Heart right ventricle (tissue), 16 donors: Measurements from ENCODE around the gene KPNA1. TPM values are rescaled to one million over a fixed set of nuclear protein-coding genes. Genes with fewer than 3 reads are reported as not detected.

ENCODE experiments used
- ATAC-seq, 8 donors: fragments of 200-7000 bp; cut with Tn5 transposase; one replicate each; pipeline ENCODE4 v1.9.1; 2020; ENCODE audit warnings: mild to moderate bottlenecking in 8 of 8, moderate library complexity in 8 of 8, moderate number of reproducible peaks in 1 of 8
- DNase-seq, 2 donors: peaks; one replicate each; pipeline ENCODE4 v3.0.0-alpha.2; 2020
- H3K27ac ChIP-seq, 10 donors: fragments of 200-600 bp; sonication (generic) in 2 of 10; one replicate each; pipeline versions ENCODE4 v1.5.0 to v1.8.0; 2020 to 2022; ENCODE audit warnings: mild to moderate bottlenecking in 3 of 10
- H3K27me3 ChIP-seq, 7 donors: fragments of 200-600 bp; one replicate each; pipeline ENCODE4 v1.8.0; 2021 to 2022; ENCODE audit warnings: mild to moderate bottlenecking in 2 of 7
- H3K36me3 ChIP-seq, 9 donors: fragments of 200-600 bp; sonication (generic) in 1 of 9; one replicate each; pipeline versions ENCODE4 v1.5.0 to v1.8.0; 2020 to 2022; ENCODE audit warnings: mild to moderate bottlenecking in 2 of 9
- H3K4me1 ChIP-seq, 9 donors: fragments of 200-600 bp; sonication (generic) in 1 of 9; one replicate each; pipeline versions ENCODE4 v1.5.0 to v1.8.0; 2020 to 2022; ENCODE audit warnings: mild to moderate bottlenecking in 4 of 9
- H3K4me3 ChIP-seq, 10 donors: fragments of 200-600 bp; sonication (generic) in 2 of 10; one replicate each; pipeline versions ENCODE4 v1.5.0 to v1.8.0; 2020 to 2022; ENCODE audit warnings: mild to moderate bottlenecking in 7 of 10, moderate library complexity in 2 of 10
- H3K9me3 ChIP-seq, 11 donors: fragments of 200-600 bp in 10 of 11; sonication (generic) in 2 of 11; one replicate each; pipeline versions ENCODE4 v1.5.0 to v1.8.0; 2013 to 2022; ENCODE audit warnings: mild to moderate bottlenecking in 2 of 11, control low read depth in 1 of 11, moderate library complexity in 1 of 11
- CTCF ChIP-seq, 9 donors: fragments of 200-600 bp; sonication (generic) in 2 of 9; IDR thresholded peaks; one replicate each; pipeline versions ENCODE4 v1.5.0 to v1.8.0; 2021 to 2022; ENCODE audit warnings: antibody characterized with exemption in 9 of 9, mild to moderate bottlenecking in 5 of 9, moderate library complexity in 1 of 9
- WGBS, 2 donors: extraction: QIAGEN DNeasy Blood & Tissue Kit; methylation state at CpG; one replicate each; pipeline ENCODE4 v1.1.7; 2013; ENCODE audit warnings: inconsistent platforms in 1 of 2; 5-methylcytosine and 5-hydroxymethylcytosine counted together
- intact Hi-C, 10 donors: fragments of 100-400 bp; cut with DNase I; formaldehyde crosslinking; loops; one replicate each; pipeline versions ENCODE4 v1.11.1 to v1.14.2; 2022
- polyA plus RNA-seq, 2 donors: library from polyadenylated mRNA; stranded (reverse); fragments of 200-250 nt; gene quantifications; one replicate each; pipeline ENCODE4 v1.2.3, GENCODE V29; 2013
- total RNA-seq, 10 donors: library from RNA; stranded (reverse); fragmentation: NEBNext Ultra II Directional in 3 of 10; extraction: Animal tissue kit (Norgen Biotek cat#: 25700) in 3 of 10; gene quantifications; one replicate each; pipeline versions ENCODE4 v1.2.1 to v1.2.4, GENCODE V29; 2021 to 2023
- donor health status: Arrhythmogenic right ventricular cardiomyopathy.
- donor health status: ischemic (EF 13 %, LVEDD 7.1; RV severe dilation, severe dysfunction).
- donor health status: healthy with polysubstance abuse.
- donor health status: DM: no; HTN: yes; CAD: no.
- donor health status: DM: no; HTN: no; CAD: no.
- donor health status: ischemic (EF 25% LVEDD 6.9; RV normal size, moderate dysfunction).
- donor health status: ischemic (EF 25% LVEDD 5.7; RV mildly dilated, moderate dysfunction).
- donor health status: healthy.
- donor health status: DM: yes; HTN: yes; CAD: no.
- donor health status: Ischemic cardiomyopathy.
- donor health status: ischemic (EF 35%, LVEDD 5.7; RV mildly dilated, moderate dysfunction).
- donor health status: nonischemic (EF 11% LVEDD 7.7; RV severe dilation, severe dysfunction).
- donor health status: DM: yes; HTN: yes; CAD: no.
- donor health status: PGD.
- donor health status: ischemic (EF 29% LVEDD 5.4; RV normal size, mild dysfunction).
- donor health status: nonischemic (EF 23%, LVEDD 6.1; RV moderate dilation, normal function).

KPNA1 gene
- total and polyA plus RNA-seq, 12 donors = 14.5 to 121 (median 84.1) TPM

DNA sequence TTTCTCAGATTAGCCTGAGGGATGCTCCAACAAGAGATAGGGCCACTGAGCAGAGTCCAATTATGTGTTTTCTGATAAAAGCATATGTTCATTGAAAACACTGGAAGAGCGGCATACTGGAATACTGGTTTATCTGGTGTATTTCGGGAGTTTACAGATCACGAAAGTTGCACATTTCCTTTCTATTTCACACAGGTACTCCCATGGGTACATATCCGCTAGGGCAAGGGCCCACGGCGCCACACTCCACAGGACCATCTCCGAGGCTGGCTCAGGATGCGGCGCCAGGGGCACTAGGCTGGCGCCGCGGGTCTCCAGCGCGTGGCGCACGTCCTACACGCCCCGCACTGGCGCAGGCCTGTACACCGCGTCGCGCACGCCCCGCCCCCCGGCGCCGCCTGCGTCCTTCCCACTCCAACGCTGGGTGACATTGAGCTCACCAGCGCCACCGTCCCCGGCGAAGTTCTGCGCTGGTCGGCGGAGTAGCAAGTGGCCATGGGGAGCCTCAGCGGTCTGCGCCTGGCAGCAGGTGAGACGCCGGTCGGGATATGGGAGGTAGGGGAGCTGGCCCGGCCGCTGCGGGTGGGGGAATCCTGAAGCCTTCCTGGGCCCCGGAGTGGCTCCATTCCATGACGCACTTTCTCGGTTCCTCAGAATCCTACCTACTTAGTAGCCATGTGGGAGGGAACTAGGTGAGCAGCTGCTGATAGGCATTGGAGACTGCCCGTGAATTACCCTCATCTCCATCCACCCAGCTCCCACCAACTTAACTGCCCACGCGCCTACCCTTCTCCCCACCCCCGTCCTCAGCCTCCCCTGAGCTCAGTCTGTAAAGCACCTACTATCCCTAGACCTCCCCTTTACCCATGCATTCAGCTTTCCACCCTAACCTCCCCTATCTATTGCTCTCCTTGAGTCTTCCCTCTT, 130.7 kb downstream of the KPNA1 start, which contains the start of gene FAM162A:
Gene FAM162A (plus strand): TSS at position 412 of the 927 bp plus-strand sequence. CDS start 84 bp downstream, at position 496.
- DNase-seq (peak; percentile 93 to 95), ATAC-seq (peak; percentile 98 to 99 (median 98))
- intact Hi-C loops = loop anchor here in 1 of 10 donors (5.0 kb wide), 1 partner anchor 837 kb away; the partner anchor contains the start of gene POLQ
- Histone ChIP-seq H3K27ac (peak within 1 kb of the TSS; percentile 69 to 94 (median 90)), H3K4me3 (peak within 1 kb of the TSS; percentile 57 to 88 (median 74)), H3K4me1 (peaks cover 0 to 39% (median 23%) of the 10 kb centered on the region in 9 donors), H3K36me3 (peaks cover 0 to 26% (median 0%) of the 10 kb centered on the region in 9 donors), H3K9me3 (no peaks in the 10 kb centered on the region), H3K27me3 (no peaks in the 10 kb centered on the region)
- peak in 8 of 9 donors; percentile 46 to 84 (median 60) for TF ChIP-seq CTCF (IDR thresholded peaks at IDR 0.05)
- 0 to 1% methylated on average over 52 of the region's 52 CpGs for WGBS, 2 donors

DNA sequence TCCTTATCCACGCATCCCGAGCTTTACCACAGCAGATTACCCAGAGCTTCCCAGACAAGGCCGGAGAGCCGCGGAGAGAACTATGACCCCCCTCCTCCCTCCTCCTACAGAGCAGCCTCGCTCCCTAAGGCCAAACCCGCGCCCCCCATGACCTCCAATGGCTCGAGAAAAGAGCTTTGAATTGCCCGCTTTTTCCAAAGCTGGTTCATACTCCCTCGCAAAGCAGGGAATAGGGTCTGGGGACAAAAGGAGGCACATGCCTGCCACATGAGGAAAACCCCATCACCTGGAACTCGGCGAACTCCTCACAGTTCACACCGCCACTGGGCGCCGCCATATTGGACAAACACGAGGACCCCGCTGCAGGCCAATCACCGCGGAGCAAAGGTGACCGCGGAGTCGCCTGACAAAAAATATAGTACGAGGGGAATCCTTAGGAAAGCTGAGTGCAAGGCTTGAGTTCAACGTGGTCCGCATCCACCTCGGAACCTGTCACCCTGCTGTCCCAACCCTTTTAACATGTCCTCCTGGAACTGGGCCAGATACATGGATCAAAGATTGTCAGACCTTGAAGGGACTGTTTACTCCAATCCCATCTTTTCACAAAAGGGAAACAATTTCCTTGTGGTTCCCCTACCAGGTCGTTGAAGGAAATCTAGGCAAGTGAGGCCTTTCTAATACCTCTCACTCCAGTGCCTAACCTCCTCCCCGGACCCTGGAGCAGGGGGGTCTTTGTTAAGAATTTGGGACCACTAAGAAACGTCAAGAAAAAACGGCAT, 131.7 kb downstream of the KPNA1 start, which contains the start of gene MIX23:
Gene MIX23 (minus strand): TSS at position 344 of the 779 bp plus-strand sequence. CDS start 7 bp downstream, at position 337.
- DNase-seq (peak; percentile 85 to 90), ATAC-seq (peak; percentile 79 to 93 (median 88))
- Histone ChIP-seq H3K4me1 (peaks cover 0 to 39% (median 23%) of the 10 kb centered on the region in 9 donors), H3K9me3 (no peaks in the 10 kb centered on the region), H3K4me3 (peak within 1 kb of the TSS; percentile 57 to 88 (median 74)), H3K27ac (peak within 1 kb of the TSS; percentile 69 to 94 (median 90)), H3K36me3 (peaks cover 0 to 26% (median 0%) of the 10 kb centered on the region in 9 donors), H3K27me3 (no peaks in the 10 kb centered on the region)
- peak in 1 of 9 donors; percentile 4 for TF ChIP-seq CTCF (IDR thresholded peaks at IDR 0.05)
- 0 to 1% methylated on average over 31 of the region's 31 CpGs for WGBS, 2 donors
- intact Hi-C loops = loop anchor here in 1 of 10 donors (5.0 kb wide), 1 partner anchor 836 kb away; the partner anchor contains the start of gene POLQ

DNA sequence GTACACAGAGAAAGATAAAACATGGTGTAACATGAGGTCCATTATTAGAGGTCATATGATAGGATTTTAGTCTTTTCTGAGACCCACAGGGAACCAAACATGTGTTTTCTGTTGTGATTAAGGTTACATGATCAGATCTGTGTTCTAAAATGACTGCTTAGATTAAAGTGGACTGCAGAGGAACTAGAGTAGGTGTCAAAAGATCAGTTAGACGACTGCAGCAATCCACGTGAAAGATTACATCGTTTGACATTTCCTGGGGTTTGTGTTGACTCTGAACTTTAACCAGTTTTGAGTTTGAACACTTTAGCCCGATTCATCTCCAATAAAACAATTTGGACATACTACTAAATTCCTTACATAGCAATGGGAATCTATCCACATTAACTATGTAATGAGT, 136.8 kb downstream of the KPNA1 start:
- 63 to 67% methylated on average over 4 of the region's 4 CpGs for WGBS, 2 donors
- no peak overlapping the region for H3K4me3 ChIP-seq
- peaks cover 0 to 12% (median 10%) of the 10 kb centered on the region in 9 donors for H3K4me1 ChIP-seq
- H3K27me3 ChIP-seq = no peaks in the 10 kb centered on the region
- H3K27ac ChIP-seq = no peak overlapping the region
- H3K36me3 ChIP-seq = peaks cover 0 to 15% (median 0%) of the 10 kb centered on the region in 9 donors
- H3K9me3 ChIP-seq = no peaks in the 10 kb centered on the region
- intact Hi-C loops = no loop called here
- no peak for TF ChIP-seq CTCF (IDR thresholded peaks at IDR 0.05)
- ATAC-seq = no peak
- DNase-seq = no peak

DNA sequence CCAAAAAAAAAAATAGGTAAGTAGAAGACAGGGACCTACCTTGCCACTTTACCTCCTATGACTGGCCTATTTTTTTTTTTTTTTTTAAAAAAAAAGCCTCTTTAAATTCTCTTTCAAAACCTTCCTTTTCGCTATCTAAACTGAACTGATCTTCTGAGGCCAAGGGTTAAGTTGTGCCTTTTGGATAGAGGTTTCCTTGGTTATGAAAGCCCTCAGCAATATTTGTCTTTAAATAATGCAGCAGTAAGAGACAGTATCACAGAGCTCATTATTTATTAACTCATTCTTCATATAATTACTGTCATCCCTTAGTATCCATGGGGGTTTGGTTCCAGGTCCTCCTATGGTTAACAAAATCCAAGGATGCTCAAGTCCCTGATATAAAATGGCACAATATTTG, 140.7 kb downstream of the KPNA1 start:
- H3K4me1 ChIP-seq = peaks cover 0 to 3% (median 0%) of the 10 kb centered on the region in 9 donors
- no peaks in the 10 kb centered on the region for H3K9me3 ChIP-seq
- DNase-seq (no peak), ATAC-seq (no peak)
- H3K27me3 ChIP-seq = no peaks in the 10 kb centered on the region
- no peak for TF ChIP-seq CTCF (IDR thresholded peaks at IDR 0.05)
- peaks cover 0 to 41% (median 10%) of the 10 kb centered on the region in 9 donors for H3K36me3 ChIP-seq
- intact Hi-C loops = no loop called here
- H3K4me3 ChIP-seq = no peak overlapping the region
- 96% methylated on average over 1 of the region's 1 CpG for WGBS, 2 donors
- H3K27ac ChIP-seq = no peak overlapping the region
